LNCAP (cell line): ENCODE measurements around the gene GNG2.

Source experiments
- CTCF ChIP-seq: fragments of 450-650 bp; IDR thresholded peaks from 2 replicates; pipeline ENCODE4 v1.5.1; 2017; ENCODE audit warnings: mild to moderate bottlenecking

The GNG2 gene

GRCh38 chr14:51856792-51857296 is 3.6 kb upstream of the GNG2 start:
- TF ChIP-seq CTCF = no peak

- TF ChIP-seq CTCF = no peak
Observed at GRCh38 chr14:51859131-51859530, 1.3 kb upstream of the GNG2 start.

DNA sequence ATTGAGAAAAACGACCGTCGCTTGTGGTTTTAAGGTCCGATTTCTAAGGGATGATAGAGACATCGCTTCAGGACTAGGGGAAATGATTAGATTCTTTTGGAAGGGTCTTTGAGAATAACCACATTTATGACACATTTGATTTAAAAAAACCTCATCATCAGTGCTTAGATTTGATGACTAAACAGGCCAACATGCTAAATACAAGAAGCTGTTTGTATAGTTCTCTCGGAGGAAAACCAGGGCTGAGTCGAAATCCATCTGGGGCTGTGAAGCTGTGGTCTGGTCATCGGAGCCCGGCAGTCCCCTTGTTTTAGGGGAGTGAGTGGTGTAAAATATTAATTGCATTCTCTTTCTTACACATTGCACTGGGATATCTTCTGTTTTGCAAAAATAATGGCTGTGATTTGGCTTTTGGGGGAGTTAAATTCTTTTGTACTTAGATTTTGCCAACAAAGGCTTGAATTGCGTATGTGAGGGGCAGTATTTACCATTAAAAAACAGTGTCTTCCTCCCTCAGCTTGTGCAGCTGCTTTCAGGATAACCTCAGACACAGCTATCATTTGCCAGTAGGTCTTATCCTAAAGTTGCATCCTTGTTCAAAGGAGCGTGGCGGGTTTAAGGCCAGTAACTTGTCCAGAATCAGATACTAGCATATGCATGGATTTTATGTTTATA is 550 bp downstream of the GNG2 start:
- TF ChIP-seq CTCF = no peak

GRCh38 chr14:51862176-51862796 is 1.9 kb downstream of the GNG2 start:
- no peak for TF ChIP-seq CTCF

DNA sequence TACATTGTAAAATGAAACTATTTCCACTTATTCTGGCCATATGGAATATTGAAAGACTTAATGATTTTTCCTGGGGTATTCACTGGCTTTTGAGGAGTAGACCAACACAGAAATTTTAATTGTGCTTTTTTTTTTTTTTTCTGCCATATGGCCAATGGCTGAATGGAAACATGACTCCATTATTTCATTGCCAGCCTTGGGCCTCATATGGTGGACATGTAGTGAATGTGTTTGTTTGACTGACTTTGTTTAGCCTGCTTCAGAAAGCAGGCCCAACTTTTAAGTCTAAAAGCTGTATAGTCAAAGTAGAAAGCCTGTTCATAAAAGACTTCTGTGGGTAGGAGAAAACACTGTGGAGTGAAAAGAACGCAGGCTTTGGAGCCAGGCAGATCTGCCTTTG is 2.4 kb downstream of the GNG2 start:
- no peak for TF ChIP-seq CTCF

- TF ChIP-seq CTCF = no peak
Observed at GRCh38 chr14:51865953-51866747, 5.7 kb downstream of the GNG2 start.

DNA sequence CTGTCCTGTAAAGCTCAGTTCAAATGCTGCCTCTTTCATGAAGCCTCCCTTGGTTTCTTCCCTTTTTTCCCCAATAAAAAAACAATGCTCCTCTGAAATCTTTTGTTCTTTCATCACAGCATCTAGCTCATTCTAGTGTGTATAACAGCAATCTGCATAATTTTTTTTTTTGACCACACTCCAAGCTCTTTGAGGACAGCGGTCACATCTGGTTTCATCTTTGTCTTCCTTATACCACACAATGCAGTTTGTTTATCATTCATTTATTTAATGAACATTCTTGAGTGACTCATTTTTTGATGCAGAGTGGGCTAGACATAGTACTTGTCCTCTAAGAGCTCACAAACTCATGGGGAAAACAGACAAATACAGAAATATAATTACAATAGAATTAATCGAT is 7.3 kb downstream of the GNG2 start:
- no peak for TF ChIP-seq CTCF
